ENCODE results near the gene SRMS.

The SRMS gene

GRCh38 chr20:63541371-63541770, 6.2 kb downstream of the SRMS start:
- Histone ChIP-seq H3K4me2 (ENCODE audit: low read length) (no peak overlapping the region), H3K27me3 (ENCODE audit: control insufficient read depth, insufficient read depth, low read length) (no peaks in the 10 kb centered on the region), H2AFZ (no peak overlapping the region), H3K9me3 (ENCODE audit: control insufficient read depth, low read length) (no peaks in the 10 kb centered on the region), H3K27ac (no peak overlapping the region), H3K4me3 (ENCODE audit: low read depth, low read length) (no peak overlapping the region), H3K79me2 (no peaks in the 10 kb centered on the region), H3K36me3 (ENCODE audit: control insufficient read depth, insufficient read depth, low read length) (no peaks in the 10 kb centered on the region), H3K9ac (no peak overlapping the region), H3K4me1 (no peaks in the 10 kb centered on the region)
- TF ChIP-seq CTCF (IDR thresholded peaks at IDR 0.05): no peak

- Histone ChIP-seq H3K4me1 (no peaks in the 10 kb centered on the region), H3K9me3 (ENCODE audit: control insufficient read depth, low read length) (no peaks in the 10 kb centered on the region), H3K4me2 (ENCODE audit: low read length) (no peak overlapping the region), H3K27me3 (ENCODE audit: control insufficient read depth, insufficient read depth, low read length) (no peaks in the 10 kb centered on the region), H3K36me3 (ENCODE audit: control insufficient read depth, insufficient read depth, low read length) (no peaks in the 10 kb centered on the region), H3K4me3 (ENCODE audit: low read depth, low read length) (no peak overlapping the region), H3K27ac (no peak overlapping the region), H2AFZ (no peak overlapping the region), H3K79me2 (no peaks in the 10 kb centered on the region), H3K9ac (no peak overlapping the region)
- TF ChIP-seq CTCF (IDR thresholded peaks at IDR 0.05): no peak
Measured at GRCh38 chr20:63540417-63541186, 6.9 kb downstream of the SRMS start.

- H2AFZ ChIP-seq: no peak overlapping the region
- H3K36me3 ChIP-seq (ENCODE audit: control insufficient read depth, insufficient read depth, low read length): no peaks in the 10 kb centered on the region
- no peak overlapping the region for H3K4me3 ChIP-seq (ENCODE audit: low read depth, low read length)
- H3K27me3 ChIP-seq (ENCODE audit: control insufficient read depth, insufficient read depth, low read length): no peaks in the 10 kb centered on the region
- no peak overlapping the region for H3K4me2 ChIP-seq (ENCODE audit: low read length)
- H3K27ac ChIP-seq: no peak overlapping the region
- no peaks in the 10 kb centered on the region for H3K79me2 ChIP-seq
- TF ChIP-seq CTCF (IDR thresholded peaks at IDR 0.05): no peak
- H3K4me1 ChIP-seq: no peaks in the 10 kb centered on the region
- no peak overlapping the region for H3K9ac ChIP-seq
- no peaks in the 10 kb centered on the region for H3K9me3 ChIP-seq (ENCODE audit: control insufficient read depth, low read length)
Measured at GRCh38 chr20:63539441-63540370, 7.8 kb downstream of the SRMS start.

- no peak overlapping the region for H2AFZ ChIP-seq
- H3K27ac ChIP-seq: no peak overlapping the region
- no peak for TF ChIP-seq CTCF (IDR thresholded peaks at IDR 0.05)
- no peak overlapping the region for H3K4me2 ChIP-seq (ENCODE audit: low read length)
- H3K9me3 ChIP-seq (ENCODE audit: control insufficient read depth, low read length): no peaks in the 10 kb centered on the region
- no peaks in the 10 kb centered on the region for H3K79me2 ChIP-seq
- no peaks in the 10 kb centered on the region for H3K27me3 ChIP-seq (ENCODE audit: control insufficient read depth, insufficient read depth, low read length)
- H3K36me3 ChIP-seq (ENCODE audit: control insufficient read depth, insufficient read depth, low read length): no peaks in the 10 kb centered on the region
- H3K4me3 ChIP-seq (ENCODE audit: low read depth, low read length): no peak overlapping the region
- no peak overlapping the region for H3K9ac ChIP-seq
- no peaks in the 10 kb centered on the region for H3K4me1 ChIP-seq
Measured at GRCh38 chr20:63539092-63539430, 8.5 kb downstream of the SRMS start.
